Memory B cell (primary cell): ENCODE results near the gene MEIOB.

Source experiments
- ATAC-seq: fragments of 150-1000 bp; cut with Tn5 transposase; 2 replicates; pipeline ENCODE4 v1.10.0; 2021; ENCODE audit warnings: low read depth, mild to moderate bottlenecking, moderate library complexity
- DNase-seq, 2 donors: peaks; one replicate each; pipeline ENCODE4 v3.0.0; 2022; ENCODE audit warnings: low spot score in 2 of 2
- H3K27ac Mint-ChIP-seq: one replicate; pipeline ENCODE4 v1.8.0; 2022; ENCODE audit warnings: mild to moderate bottlenecking, moderate library complexity, mixed read lengths
- H3K27me3 Mint-ChIP-seq: one replicate; pipeline ENCODE4 v1.8.0; 2022; ENCODE audit warnings: mixed read lengths
- H3K36me3 Mint-ChIP-seq: one replicate; pipeline ENCODE4 v1.8.0; 2022; ENCODE audit warnings: mild to moderate bottlenecking, mixed read lengths
- H3K4me1 Mint-ChIP-seq: one replicate; pipeline ENCODE4 v1.8.0; 2022; ENCODE audit warnings: mixed read lengths
- H3K4me3 Mint-ChIP-seq: one replicate; pipeline ENCODE4 v1.8.0; 2022; ENCODE audit warnings: mild to moderate bottlenecking, moderate library complexity, mixed read lengths
- H3K9me3 Mint-ChIP-seq: one replicate; pipeline ENCODE4 v1.8.0; 2022; ENCODE audit warnings: mixed read lengths

The MEIOB gene

DNA sequence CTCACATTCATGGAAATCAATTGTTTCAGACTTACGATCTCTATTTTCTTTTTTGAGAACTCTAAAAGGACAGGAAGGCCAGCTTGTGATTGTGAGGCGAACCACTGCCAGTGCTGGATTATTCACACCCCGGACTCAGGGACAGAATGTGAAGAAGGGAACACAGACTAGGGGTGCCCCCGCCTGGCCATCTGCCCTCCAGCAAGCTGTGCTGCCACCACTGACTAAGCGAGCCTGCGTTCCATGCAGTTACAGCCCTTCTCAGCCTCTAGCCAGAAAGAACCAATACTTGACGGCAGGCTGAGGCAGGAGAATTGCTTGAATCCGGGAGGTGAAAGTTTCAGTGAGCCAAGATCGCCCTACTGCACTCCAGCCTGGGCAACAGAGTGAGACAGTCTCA is 48.1 kb downstream of the MEIOB start:
- Mint-ChIP-seq H3K27ac (no peak overlapping the region), H3K4me3 (no peak overlapping the region), H3K9me3 (no peaks in the 10 kb centered on the region), H3K27me3 (no peaks in the 10 kb centered on the region), H3K4me1 (peaks cover 11% of the 10 kb centered on the region), H3K36me3 (no peaks in the 10 kb centered on the region)
- ATAC-seq (no peak), DNase-seq (no peak)

- Mint-ChIP-seq H3K4me3 (no peak overlapping the region), H3K36me3 (no peaks in the 10 kb centered on the region), H3K27me3 (no peaks in the 10 kb centered on the region), H3K4me1 (peaks cover 10% of the 10 kb centered on the region), H3K9me3 (no peaks in the 10 kb centered on the region), H3K27ac (no peak overlapping the region)
- no peak for ATAC-seq
- no peak for DNase-seq
These were observed 49.2 kb downstream of the MEIOB start for GRCh38 chr16:1822801-1823200.

- no peak for ATAC-seq
- H3K4me3 Mint-ChIP-seq, result no peak overlapping the region
- H3K36me3 Mint-ChIP-seq, result no peaks in the 10 kb centered on the region
- H3K4me1 Mint-ChIP-seq, result peaks cover 5% of the 10 kb centered on the region
- H3K27me3 Mint-ChIP-seq, result no peaks in the 10 kb centered on the region
- H3K27ac Mint-ChIP-seq, result no peak overlapping the region
- DNase-seq, result no peak
- no peaks in the 10 kb centered on the region for H3K9me3 Mint-ChIP-seq
These were observed 49.9 kb downstream of the MEIOB start for GRCh38 chr16:1821861-1822611.

GRCh38 chr16:1820946-1821290 is 51.0 kb downstream of the MEIOB start:
- H3K36me3 Mint-ChIP-seq, result no peaks in the 10 kb centered on the region
- H3K27ac Mint-ChIP-seq, result no peak overlapping the region
- no peaks in the 10 kb centered on the region for H3K27me3 Mint-ChIP-seq
- no peaks in the 10 kb centered on the region for H3K9me3 Mint-ChIP-seq
- ATAC-seq (no peak), DNase-seq (no peak)
- H3K4me1 Mint-ChIP-seq, result peaks cover 3% of the 10 kb centered on the region
- no peak overlapping the region for H3K4me3 Mint-ChIP-seq

DNA sequence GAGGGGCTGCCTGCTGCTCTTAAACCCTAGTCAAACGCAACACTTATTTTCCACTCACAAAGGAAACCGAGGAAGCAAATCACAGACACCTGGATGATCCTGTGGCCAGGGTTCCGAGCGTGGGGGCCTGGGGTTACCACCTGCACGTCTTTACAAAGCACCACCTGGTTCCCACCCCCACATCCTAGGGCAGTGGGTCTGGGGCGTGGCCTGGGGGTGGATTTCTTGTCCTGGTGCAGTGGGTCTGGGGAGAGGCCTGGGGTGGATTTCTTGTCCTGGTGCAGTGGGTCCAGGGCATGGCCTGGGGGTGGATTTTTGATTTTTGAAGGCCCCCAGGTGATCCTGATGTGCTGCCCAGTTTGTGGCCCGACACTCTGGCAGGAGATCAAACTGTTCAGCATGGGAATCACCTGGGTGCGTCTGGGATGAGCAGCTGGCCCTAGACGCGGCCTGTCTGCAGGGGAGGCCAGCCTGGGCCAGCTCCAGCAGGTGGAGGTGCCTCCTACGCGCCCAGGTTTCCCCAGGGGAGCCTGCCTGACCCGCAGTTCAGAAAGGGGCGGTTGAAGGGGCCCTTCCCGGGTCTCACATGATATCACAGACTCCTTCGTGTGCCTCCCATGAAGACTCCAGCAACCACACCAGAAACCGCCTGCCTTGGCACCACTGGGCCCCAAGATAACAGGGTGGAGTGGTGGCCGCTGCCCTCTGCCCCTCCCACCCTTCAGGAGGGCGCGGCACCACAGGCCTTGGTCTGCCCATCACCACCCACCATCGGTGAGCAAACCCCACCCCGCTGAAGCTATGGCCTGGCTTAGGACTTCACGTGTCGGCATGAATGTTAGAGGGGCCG is 51.6 kb downstream of the MEIOB start:
- H3K4me3 Mint-ChIP-seq, result no peak overlapping the region
- DNase-seq (no peak), ATAC-seq (no peak)
- H3K27ac Mint-ChIP-seq, result no peak overlapping the region
- no peaks in the 10 kb centered on the region for H3K9me3 Mint-ChIP-seq
- peaks cover 3% of the 10 kb centered on the region for H3K4me1 Mint-ChIP-seq
- H3K36me3 Mint-ChIP-seq, result peaks cover 1% of the 10 kb centered on the region
- H3K27me3 Mint-ChIP-seq, result no peaks in the 10 kb centered on the region

- H3K9me3 Mint-ChIP-seq, result no peaks in the 10 kb centered on the region
- no peak for DNase-seq
- no peak overlapping the region for H3K4me3 Mint-ChIP-seq
- no peak for ATAC-seq
- H3K4me1 Mint-ChIP-seq, result peaks cover 3% of the 10 kb centered on the region
- H3K27me3 Mint-ChIP-seq, result no peaks in the 10 kb centered on the region
- peaks cover 7% of the 10 kb centered on the region for H3K36me3 Mint-ChIP-seq
- H3K27ac Mint-ChIP-seq, result no peak overlapping the region
These were observed 52.4 kb downstream of the MEIOB start for GRCh38 chr16:1819611-1820010.

GRCh38 chr16:1818873-1819525 is 53.0 kb downstream of the MEIOB start:
- Mint-ChIP-seq H3K27ac (no peak overlapping the region), H3K4me3 (no peak overlapping the region), H3K36me3 (peaks cover 7% of the 10 kb centered on the region), H3K4me1 (peaks cover 3% of the 10 kb centered on the region), H3K27me3 (no peaks in the 10 kb centered on the region), H3K9me3 (no peaks in the 10 kb centered on the region)
- ATAC-seq (no peak), DNase-seq (no peak)

DNA sequence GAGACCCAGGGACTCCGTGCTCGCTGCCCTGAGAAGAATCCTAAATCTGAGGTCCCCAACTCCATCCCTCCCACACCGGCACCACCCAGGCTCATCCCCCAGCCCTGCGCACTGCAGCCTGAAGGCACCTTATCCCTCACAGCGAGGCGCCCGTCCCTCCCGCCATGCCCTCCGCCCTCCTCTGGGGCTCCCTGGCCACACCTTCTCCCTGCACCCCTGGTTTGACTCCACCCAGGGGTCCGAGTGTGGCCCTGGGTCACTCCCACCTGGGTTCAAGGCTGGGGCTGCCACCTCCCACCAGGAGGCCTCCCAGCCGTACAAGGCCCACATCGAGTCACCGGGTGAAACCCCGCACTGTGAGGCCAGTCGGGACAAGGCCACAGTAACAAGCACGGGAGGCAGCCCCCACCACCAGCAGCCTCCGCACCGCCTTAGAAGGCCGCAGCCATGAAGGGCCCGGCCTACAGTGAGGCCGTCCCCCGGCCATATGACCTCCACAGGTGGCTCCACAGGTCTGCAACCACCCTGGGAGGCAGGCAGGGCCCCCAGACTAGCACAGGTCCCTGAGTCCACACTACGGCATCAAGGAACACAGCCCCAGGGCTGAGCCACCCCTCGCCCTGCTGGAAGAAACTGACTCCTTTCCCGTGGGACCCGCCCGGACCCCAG is 53.6 kb downstream of the MEIOB start:
- Mint-ChIP-seq H3K4me3 (no peak overlapping the region), H3K27ac (no peak overlapping the region), H3K4me1 (peaks cover under 1% of the 10 kb centered on the region), H3K9me3 (no peaks in the 10 kb centered on the region), H3K27me3 (no peaks in the 10 kb centered on the region), H3K36me3 (peaks cover 9% of the 10 kb centered on the region)
- no peak for DNase-seq
- no peak for ATAC-seq

GRCh38 chr16:1817716-1818115 is 54.2 kb downstream of the MEIOB start:
- Mint-ChIP-seq H3K4me3 (no peak overlapping the region), H3K9me3 (no peaks in the 10 kb centered on the region), H3K27me3 (no peaks in the 10 kb centered on the region), H3K4me1 (peaks cover 4% of the 10 kb centered on the region), H3K27ac (no peak overlapping the region), H3K36me3 (peaks cover 11% of the 10 kb centered on the region)
- no peak for DNase-seq
- ATAC-seq, result no peak

- no peak overlapping the region for H3K4me3 Mint-ChIP-seq
- no peaks in the 10 kb centered on the region for H3K9me3 Mint-ChIP-seq
- H3K27ac Mint-ChIP-seq, result no peak overlapping the region
- H3K27me3 Mint-ChIP-seq, result no peaks in the 10 kb centered on the region
- DNase-seq, result no peak
- ATAC-seq, result no peak
- peaks cover 11% of the 10 kb centered on the region for H3K36me3 Mint-ChIP-seq
- H3K4me1 Mint-ChIP-seq, result peaks cover 4% of the 10 kb centered on the region
These were observed 54.7 kb downstream of the MEIOB start for GRCh38 chr16:1817276-1817589.

- no peak overlapping the region for H3K4me3 Mint-ChIP-seq
- H3K9me3 Mint-ChIP-seq, result no peaks in the 10 kb centered on the region
- H3K4me1 Mint-ChIP-seq, result peaks cover 4% of the 10 kb centered on the region
- peaks cover 11% of the 10 kb centered on the region for H3K36me3 Mint-ChIP-seq
- H3K27ac Mint-ChIP-seq, result no peak overlapping the region
- ATAC-seq, result no peak
- H3K27me3 Mint-ChIP-seq, result no peaks in the 10 kb centered on the region
- no peak for DNase-seq
These were observed 55.3 kb downstream of the MEIOB start for GRCh38 chr16:1816396-1817275.

- Mint-ChIP-seq H3K36me3 (peaks cover 11% of the 10 kb centered on the region), H3K27me3 (no peaks in the 10 kb centered on the region), H3K27ac (no peak overlapping the region), H3K9me3 (no peaks in the 10 kb centered on the region), H3K4me1 (peaks cover 4% of the 10 kb centered on the region), H3K4me3 (no peak overlapping the region)
- ATAC-seq, result no peak
- DNase-seq, result no peak
These were observed 56.5 kb downstream of the MEIOB start for GRCh38 chr16:1815461-1815860.

- Mint-ChIP-seq H3K36me3 (peaks cover 16% of the 10 kb centered on the region), H3K27ac (no peak overlapping the region), H3K4me3 (no peak overlapping the region), H3K27me3 (no peaks in the 10 kb centered on the region), H3K9me3 (no peaks in the 10 kb centered on the region), H3K4me1 (peaks cover 4% of the 10 kb centered on the region)
- DNase-seq, result no peak
- ATAC-seq, result no peak
These were observed 59.2 kb downstream of the MEIOB start for GRCh38 chr16:1812732-1813163.
